Measurements from ENCODE around the gene HACD2.

- TF ChIP-seq EP300 (IDR thresholded peaks at IDR 0.05) (no peak), MYC (IDR thresholded peaks at IDR 0.05; ENCODE audit: borderline replicate concordance, low read length) (no peak), RFX5 (IDR thresholded peaks at IDR 0.05) (no peak), ZSCAN20 (CRISPR knock-in tag; IDR thresholded peaks at IDR 0.05) (no peak), HMGXB4 (CRISPR knock-in tag; IDR thresholded peaks at IDR 0.05; ENCODE audit: borderline replicate concordance) (no peak), CEBPB (IDR thresholded peaks at IDR 0.05) (no peak), CBX2 (IDR thresholded peaks at IDR 0.05; ENCODE audit: borderline replicate concordance, low read depth) (no peak), ZNF302 (CRISPR knock-in tag; IDR thresholded peaks at IDR 0.05) (no peak), JUNB (IDR thresholded peaks at IDR 0.05) (no peak), USF2 (IDR thresholded peaks at IDR 0.05) (no peak), KDM5A (IDR thresholded peaks at IDR 0.05) (no peak)
- TF ChIP-seq, protein P1, sequence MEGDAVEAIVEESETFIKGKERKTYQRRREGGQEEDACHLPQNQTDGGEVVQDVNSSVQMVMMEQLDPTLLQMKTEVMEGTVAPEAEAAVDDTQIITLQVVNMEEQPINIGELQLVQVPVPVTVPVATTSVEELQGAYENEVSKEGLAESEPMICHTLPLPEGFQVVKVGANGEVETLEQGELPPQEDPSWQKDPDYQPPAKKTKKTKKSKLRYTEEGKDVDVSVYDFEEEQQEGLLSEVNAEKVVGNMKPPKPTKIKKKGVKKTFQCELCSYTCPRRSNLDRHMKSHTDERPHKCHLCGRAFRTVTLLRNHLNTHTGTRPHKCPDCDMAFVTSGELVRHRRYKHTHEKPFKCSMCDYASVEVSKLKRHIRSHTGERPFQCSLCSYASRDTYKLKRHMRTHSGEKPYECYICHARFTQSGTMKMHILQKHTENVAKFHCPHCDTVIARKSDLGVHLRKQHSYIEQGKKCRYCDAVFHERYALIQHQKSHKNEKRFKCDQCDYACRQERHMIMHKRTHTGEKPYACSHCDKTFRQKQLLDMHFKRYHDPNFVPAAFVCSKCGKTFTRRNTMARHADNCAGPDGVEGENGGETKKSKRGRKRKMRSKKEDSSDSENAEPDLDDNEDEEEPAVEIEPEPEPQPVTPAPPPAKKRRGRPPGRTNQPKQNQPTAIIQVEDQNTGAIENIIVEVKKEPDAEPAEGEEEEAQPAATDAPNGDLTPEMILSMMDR (IDR thresholded peaks at IDR 0.05): no peak
- TF ChIP-seq, protein P2, sequence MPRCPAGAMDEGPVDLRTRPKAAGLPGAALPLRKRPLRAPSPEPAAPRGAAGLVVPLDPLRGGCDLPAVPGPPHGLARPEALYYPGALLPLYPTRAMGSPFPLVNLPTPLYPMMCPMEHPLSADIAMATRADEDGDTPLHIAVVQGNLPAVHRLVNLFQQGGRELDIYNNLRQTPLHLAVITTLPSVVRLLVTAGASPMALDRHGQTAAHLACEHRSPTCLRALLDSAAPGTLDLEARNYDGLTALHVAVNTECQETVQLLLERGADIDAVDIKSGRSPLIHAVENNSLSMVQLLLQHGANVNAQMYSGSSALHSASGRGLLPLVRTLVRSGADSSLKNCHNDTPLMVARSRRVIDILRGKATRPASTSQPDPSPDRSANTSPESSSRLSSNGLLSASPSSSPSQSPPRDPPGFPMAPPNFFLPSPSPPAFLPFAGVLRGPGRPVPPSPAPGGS (IDR thresholded peaks at IDR 0.05): no peak
Measured at GRCh38 chr3:123587401-123587800, 2.5 kb upstream of the HACD2 start.

Measured in A549 (cell line).